ENCODE results near the gene SCARB1. TPM values are rescaled to one million over a fixed set of nuclear protein-coding genes. Genes with fewer than 3 reads are reported as not detected.

The SCARB1 gene
- total RNA-seq, 6 experiments from 2014 or later, result 128 to 359 (median 214) TPM

- DNase-seq, result no peak
- Histone ChIP-seq H3K9me3 (no peaks in the 10 kb centered on the region), H3K4me1 (peaks cover 0 to 51% (median 24%) of the 10 kb centered on the region in 4 donors), H3K27me3 (no peaks in the 10 kb centered on the region), H3K36me3 (no peaks in the 10 kb centered on the region), H3K27ac (no peak overlapping the region), H3K4me3 (no peak overlapping the region)
- intact Hi-C loops (cut with DNase I), result no loop called here
- ATAC-seq, result no peak
- WGBS (ENCODE audit: insufficient coverage, low coverage, low lambda C conversion rate, missing lambda C conversion rate), result 91% methylated on average over 15 of the region's 18 CpGs
- TF ChIP-seq POLR2A (IDR thresholded peaks at IDR 0.05) (no peak), CTCF (IDR thresholded peaks at IDR 0.05) (no peak)
These were observed 120.0 kb downstream of the SCARB1 start for GRCh38 chr12:124743479-124744272.

- intact Hi-C loops (cut with DNase I), result no loop called here
- H3K27ac ChIP-seq, result peak overlapping the region in 1 of 3 donors; percentile 43
- no peaks in the 10 kb centered on the region for H3K27me3 ChIP-seq
- peak overlapping the region in 1 of 3 donors; percentile 20 for H3K4me3 ChIP-seq
- ATAC-seq, result no peak
- H3K9me3 ChIP-seq, result no peaks in the 10 kb centered on the region
- 64% methylated on average over 7 of the region's 12 CpGs for WGBS (ENCODE audit: insufficient coverage, low coverage, low lambda C conversion rate, missing lambda C conversion rate)
- DNase-seq, result no peak
- H3K4me1 ChIP-seq, result peaks cover 0 to 45% (median 22%) of the 10 kb centered on the region in 4 donors
- TF ChIP-seq CTCF (IDR thresholded peaks at IDR 0.05), result no peak
- TF ChIP-seq POLR2A (IDR thresholded peaks at IDR 0.05), result no peak
- H3K36me3 ChIP-seq, result no peaks in the 10 kb centered on the region
These were observed 121.0 kb downstream of the SCARB1 start for GRCh38 chr12:124742678-124743077.

DNA sequence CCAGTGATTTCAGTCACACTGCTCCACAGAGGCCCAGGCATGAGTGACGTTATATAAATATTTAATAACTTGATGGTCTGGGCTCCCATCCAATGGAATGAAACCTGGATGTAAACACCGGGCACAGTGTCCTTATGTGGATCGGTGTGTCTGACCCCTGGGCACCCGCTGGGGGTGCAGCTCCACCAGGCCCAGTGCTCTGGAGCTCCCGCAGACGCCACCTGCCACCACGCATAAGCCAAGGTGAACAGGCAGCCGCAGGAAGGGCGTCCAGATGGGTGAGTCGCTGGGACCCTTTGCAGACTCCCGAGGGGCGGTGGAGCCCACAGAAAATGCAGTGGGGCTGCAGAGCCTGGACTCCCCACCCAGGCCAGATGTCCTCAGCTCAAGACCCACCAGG is 121.6 kb downstream of the SCARB1 start:
- peak; percentile 27 to 50 (median 48) for ATAC-seq
- TF ChIP-seq POLR2A (IDR thresholded peaks at IDR 0.05) (no peak), CTCF (IDR thresholded peaks at IDR 0.05) (no peak)
- DNase-seq, result peak in 1 of 3 donors; percentile 68
- WGBS (ENCODE audit: insufficient coverage, low coverage, low lambda C conversion rate, missing lambda C conversion rate), result 25% methylated on average over 4 of the region's 12 CpGs
- H3K4me1 ChIP-seq, result peaks cover 0 to 39% (median 19%) of the 10 kb centered on the region in 4 donors
- peak overlapping the region in 1 of 3 donors; percentile 20 for H3K4me3 ChIP-seq
- H3K36me3 ChIP-seq, result no peaks in the 10 kb centered on the region
- H3K9me3 ChIP-seq, result no peaks in the 10 kb centered on the region
- H3K27me3 ChIP-seq, result no peaks in the 10 kb centered on the region
- intact Hi-C loops (cut with DNase I), result no loop called here
- peak overlapping the region in 1 of 3 donors; percentile 43 for H3K27ac ChIP-seq

- Histone ChIP-seq H3K9me3 (no peaks in the 10 kb centered on the region), H3K27me3 (no peaks in the 10 kb centered on the region), H3K27ac (peak overlapping the region in 2 of 3 donors; percentile 27 to 29), H3K4me3 (no peak overlapping the region), H3K36me3 (no peaks in the 10 kb centered on the region), H3K4me1 (peaks cover 0 to 30% (median 14%) of the 10 kb centered on the region in 4 donors)
- no peak for DNase-seq
- ATAC-seq, result no peak
- 80% methylated on average over 7 of the region's 7 CpGs for WGBS (ENCODE audit: insufficient coverage, low coverage, low lambda C conversion rate, missing lambda C conversion rate)
- intact Hi-C loops (cut with DNase I), result no loop called here
- TF ChIP-seq POLR2A (IDR thresholded peaks at IDR 0.05), result no peak
- TF ChIP-seq CTCF (IDR thresholded peaks at IDR 0.05), result no peak
These were observed 122.5 kb downstream of the SCARB1 start for GRCh38 chr12:124741211-124741610.

All from right lobe of liver (tissue), 6 donors.